HG03432 (cell line): ENCODE data around the gene TNFRSF1B.

Experiments used
- ATAC-seq: cut with Tn5 transposase; IDR thresholded peaks from one replicate; pipeline ENCODE4 v1.9.1; 2021; ENCODE audit warnings: mild to moderate bottlenecking, moderate library complexity; ENCODE audit not compliant: unreplicated experiment

The TNFRSF1B gene

DNA sequence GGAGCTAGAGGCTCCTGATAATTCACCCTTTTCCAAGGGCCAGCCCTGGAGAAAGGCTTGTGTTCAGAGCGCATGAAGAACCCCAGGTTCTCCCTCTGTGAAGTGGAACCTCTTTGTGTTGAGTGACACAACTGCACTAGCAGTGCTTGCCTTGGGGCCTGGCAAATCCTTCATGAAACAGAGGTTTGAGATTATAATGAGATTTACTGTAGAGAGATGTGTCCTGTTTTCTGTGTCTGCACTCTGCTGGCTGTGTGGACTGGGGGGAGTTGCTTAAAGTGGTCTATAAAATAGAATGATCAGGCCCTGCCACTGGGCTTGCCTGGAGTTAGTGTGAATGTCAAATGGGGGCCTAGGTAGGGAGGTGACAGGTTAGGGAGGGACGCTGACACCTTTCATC lies 11.5 kb upstream of the TNFRSF1B start:
- no peak for ATAC-seq

DNA sequence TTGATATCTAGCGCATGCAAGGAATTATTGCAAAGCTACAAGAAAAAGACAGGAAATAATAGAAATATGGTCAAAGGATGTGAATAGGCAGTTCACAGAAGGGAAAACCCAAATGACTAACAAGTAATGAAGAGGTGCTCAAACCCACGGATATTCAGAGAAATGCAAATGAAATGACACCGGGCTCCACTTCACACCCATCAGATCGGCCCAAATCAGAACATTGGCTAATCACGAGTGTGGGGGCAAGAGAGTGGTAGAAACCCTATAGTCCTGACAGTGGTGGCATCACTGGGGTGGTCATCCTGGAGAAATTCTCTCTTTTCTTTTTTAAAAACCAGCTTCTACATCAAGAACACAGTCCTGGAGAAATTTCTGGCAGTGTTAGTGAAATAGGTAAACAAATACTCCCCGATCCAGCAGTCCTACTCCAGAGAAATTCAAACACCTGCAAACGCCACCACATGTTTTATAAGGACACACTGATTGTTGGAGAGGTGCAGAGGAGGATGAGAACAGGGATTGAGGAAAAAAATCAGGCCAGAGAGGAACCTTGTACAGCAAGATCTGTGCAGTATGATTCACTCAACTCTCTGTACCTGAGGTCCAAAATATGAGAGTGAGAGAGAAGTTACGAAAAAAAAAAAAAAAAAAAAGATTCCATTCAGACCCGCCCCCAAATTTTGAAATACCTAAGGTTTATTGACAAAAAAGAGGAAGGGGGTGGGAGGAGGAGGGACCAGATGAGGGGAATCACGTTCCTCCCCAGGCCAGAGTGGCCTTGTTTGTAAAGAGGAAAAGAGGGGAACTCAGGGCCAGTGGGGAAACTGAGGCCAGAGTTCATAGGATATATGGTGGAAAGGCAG lies 9.2 kb upstream of the TNFRSF1B start:
- no peak for ATAC-seq

DNA sequence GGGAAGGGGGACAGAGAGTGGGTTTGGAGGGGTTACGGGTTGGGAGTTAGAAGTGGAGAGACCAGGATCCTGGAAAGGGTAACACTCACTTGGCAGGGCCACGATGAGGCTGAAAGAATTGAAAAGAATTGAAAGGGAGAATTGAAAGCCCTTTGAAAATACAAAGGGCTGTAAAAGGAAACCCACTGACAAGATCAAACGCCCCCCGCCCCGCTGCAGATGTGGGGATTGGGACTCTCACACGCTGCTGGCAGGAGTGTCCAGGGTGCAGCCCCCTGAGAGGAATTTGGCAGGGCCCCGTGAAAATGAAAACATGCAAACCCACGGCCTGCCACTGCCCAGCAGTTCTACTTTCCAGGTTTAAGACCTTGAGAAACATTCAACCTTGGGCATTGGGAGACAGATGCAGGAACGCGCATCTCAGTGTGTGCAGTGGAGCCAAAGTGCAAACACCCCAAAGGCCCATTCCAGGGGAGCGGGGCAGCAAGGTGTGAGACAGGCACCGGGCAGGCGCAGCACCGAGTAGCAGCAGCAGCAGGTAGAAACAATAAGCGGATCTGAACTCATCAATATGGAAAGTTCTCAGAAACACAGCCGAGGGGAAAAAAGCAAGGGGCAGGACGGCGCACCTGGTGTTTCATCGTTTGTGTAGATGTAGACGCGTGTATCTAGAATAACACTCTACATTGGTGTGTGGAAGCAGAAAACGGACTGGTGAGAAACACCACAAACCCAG lies 8.3 kb upstream of the TNFRSF1B start:
- no peak for ATAC-seq

DNA sequence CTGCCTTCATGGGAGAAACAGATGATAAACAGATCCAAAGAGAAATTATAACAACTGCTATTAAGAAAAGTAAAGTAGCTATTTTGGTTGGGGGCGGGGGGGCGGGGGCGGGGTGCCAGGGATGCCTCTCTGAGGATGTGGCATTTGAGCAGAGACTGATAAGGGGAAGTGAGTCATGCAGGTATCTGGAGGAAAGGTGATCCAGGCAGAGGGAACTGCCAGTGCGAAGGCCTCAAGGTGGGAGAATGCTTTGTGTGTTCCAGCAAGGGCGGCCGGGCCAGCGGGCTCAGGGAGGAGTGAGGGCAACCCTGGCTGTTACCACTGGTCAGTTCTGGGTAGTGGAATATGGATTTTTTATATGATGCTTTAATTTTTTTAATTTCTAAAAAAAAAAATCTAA lies 7.0 kb upstream of the TNFRSF1B start:
- no peak for ATAC-seq

DNA sequence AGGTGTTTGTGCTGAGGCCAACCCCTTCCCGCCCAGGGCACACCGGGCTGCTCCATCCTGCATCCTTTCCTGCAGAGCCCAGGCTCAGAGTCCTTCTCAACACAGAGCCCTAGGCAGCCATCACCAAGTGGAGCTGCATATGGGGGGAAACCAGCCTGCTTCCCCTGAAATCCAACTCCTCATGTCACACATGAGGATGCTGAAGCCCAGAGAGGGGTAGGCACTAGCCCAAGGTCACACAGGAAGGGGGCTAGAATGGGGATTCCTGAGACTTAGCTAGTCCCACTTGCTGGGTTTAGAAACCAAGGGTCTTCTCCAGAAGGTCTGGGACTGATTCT lies 5.5 kb upstream of the TNFRSF1B start:
- no peak for ATAC-seq

DNA sequence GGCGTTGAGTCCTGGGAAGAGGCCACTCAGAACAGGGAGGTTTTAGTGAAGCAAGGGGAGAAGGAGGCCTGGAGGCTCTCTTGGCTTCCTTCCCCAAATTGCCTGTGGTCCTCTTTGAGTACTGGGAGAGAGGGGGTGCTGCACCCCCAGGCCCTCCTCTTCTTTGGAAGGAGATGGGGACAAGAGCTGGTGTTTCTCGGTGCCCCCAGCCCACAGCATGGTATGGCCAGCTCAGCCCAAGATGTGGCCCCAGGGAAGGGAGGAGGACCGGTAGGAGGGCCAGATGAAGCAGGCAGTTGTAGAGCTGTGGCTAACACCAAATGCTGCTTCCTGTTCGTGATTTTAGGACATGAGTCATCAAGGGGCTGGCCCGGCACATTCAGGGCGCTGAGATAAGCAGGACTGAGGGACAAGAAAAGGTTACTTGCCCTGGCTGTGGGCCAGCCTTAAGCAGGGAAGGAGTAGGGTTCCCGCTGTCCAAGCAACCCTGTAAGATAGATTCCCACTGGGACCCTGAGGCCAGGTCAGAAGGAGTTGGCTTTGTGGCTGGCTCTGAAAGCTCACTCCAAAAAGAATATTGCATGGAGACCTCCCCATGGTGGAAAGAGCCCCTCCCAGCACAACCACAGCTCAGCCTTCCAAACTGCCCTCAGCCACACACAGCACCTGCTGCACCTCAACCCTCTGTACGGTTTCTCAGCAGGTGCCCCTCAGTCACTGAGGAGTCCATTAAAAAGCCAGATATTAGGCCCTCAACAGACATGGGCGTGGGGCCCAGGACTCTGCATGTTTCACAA lies 4.9 kb upstream of the TNFRSF1B start:
- ATAC-seq, result peak; percentile 77

DNA sequence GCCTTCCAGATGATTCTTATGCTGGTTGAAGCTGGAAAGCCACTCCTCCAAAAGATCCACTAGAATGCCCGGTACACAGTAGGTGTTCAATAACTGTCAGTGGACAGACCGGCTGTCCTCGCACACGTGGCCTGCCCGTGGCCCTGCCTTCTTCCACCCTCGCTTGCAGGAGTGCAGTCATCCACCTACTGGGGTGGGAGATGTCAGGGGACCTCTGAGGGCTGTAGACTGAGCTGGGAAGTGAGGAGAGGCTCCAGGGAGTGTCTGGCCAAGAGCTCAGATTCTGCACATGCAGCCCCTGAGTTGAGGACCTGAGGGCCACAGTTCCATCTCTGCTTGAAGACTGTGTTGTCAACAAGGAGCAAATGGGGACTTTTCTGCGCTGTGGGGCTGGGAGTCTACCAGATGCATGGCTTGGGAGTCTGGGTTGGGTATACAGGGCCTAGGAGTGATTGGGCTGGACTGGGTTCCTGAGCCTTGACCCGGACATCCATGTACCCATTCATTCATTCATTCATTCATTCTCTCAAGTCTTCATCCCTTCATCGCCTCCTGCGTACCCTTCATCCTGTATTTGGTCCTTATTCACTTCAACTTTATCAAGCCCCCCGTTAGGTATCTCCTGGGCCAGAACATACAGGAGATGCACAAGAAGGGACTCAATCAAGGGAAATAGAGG lies 4.2 kb upstream of the TNFRSF1B start:
- no peak for ATAC-seq

DNA sequence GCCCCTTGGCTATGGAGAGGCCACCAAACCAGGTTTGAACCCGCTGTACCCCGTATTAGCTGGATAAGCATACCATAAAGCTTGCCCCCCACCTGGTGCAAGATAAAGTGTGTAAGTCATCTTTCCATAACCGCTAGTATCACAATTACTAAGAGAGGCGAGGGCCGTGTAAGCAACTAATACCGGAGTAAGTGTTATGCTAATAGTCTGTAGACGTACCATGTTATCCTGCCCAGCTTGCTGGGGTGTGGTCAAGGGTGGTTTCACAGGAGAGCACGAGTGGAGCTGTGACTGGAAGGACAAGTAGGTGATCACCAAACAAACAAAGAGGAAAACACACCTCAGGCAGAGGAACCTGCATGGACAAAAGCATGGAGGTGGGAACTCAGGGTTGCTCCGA lies 3.6 kb upstream of the TNFRSF1B start:
- no peak for ATAC-seq

DNA sequence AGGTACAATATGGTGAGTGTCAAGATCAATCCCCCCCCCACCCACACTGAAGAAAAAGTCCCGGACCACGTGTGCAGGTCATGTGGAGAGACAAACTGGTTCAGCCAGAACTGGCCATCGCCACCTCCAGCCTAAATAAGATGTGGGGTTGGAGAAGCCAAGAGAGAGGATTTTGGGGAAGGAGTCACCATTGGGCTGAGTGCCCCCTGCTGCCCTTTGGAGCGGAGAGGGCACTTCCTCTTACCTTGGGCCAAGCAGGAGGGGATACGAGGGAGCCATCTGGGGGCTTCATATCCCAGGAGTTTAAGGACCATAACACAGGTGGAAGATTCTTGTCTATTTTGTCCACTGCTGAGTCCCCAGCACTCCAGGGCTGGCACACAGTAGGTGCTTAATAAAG lies 2.6 kb upstream of the TNFRSF1B start:
- no peak for ATAC-seq

DNA sequence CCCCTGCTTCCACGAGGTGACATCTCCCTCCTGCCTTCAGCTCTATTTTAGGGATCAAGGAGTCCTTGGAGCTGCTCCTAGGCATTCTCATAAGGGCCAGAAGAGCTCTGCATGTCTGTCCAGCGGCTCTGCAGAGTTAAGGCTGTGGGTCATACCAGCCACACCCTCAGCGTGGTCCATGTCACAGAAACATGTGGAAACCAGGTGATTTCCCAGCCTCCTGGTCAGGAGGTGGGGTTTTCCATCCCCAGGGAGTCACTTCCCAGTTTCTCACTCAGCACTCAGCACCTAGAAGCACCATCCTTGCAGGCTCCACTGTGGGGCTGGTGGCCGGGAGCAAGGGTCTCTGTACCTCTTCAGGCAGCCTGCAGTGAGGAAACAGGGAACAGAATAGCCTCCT lies 1.4 kb upstream of the TNFRSF1B start:
- ATAC-seq, result no peak

DNA sequence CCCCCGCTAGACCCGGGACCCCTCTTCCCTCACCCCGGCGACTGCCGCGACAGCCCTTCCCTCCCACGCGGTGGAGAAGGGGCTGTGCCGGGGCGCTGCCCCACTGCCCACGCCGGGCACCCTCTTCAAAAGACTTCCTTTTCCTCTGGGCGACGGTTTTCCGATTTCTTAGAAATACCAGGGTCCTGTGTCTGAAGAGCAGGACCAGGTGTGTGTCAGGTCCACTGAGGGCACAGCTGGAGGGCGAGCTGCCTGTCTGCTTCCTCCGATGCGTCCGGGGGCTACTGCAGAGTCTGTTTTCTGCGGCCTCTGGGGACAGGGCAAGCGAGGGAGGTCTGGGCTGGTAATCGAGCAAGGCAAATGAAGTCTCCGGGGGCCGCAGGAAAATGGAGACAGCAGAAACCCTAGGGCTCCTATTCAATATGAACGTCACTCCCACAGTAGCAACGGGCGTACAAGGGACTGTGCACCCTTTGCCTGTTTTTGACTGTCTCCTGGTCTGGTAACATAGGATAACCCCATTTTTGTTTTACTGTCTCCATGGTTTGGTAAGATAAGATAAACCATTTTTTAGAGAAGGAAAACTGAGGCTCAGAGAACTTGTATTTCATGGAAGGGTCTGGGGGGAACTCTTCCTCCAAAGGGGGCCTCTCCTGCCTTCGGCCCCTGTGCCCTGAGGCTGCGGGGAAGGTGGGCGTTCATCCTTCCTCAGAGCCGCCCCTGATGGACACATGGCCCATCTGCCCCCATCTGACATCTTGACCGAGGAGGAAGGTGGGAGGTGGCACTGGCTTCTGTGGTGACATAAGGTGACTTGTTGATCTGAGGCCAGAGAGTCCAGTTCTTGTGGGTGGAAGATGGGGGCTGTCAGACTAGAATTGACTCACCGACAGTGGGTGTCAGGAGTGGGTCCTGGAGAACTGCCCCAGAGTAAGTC lies 970 bp downstream of the TNFRSF1B start:
- peak; percentile 14 for ATAC-seq

DNA sequence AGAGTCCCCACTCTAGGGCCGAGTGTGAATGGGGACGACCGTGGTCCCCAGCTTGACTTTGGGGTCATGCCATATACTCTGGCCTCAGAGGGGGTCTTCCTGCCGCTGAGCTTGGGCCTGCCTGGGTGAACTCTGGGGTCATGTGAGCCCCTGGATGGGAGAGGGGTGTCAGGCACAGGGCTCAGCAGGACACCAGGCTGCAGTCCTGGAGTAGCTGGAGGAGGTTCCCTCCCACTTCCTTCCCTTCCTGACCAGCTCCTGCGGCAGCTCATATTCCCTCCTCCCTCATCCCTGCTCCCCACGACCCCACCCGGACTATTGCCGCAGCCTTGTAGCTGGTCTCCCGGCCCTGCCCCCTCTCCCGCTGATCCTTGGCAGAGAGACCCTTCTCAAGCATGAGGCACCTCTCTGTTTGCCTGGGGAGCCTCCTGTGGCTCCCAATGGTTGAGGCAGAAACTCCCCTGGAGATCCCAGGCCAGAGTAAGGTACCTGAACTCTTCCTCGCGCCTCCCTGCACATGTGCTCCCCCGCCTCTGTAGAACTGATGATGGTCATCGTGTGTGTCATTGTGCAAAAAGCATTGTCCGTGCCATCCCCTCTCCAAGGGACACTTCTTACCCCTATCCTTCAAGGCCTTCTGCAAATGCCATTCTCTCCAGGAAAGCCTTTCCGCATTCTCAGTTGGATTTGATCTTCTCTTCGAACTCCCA lies 1.8 kb downstream of the TNFRSF1B start:
- ATAC-seq, result no peak

DNA sequence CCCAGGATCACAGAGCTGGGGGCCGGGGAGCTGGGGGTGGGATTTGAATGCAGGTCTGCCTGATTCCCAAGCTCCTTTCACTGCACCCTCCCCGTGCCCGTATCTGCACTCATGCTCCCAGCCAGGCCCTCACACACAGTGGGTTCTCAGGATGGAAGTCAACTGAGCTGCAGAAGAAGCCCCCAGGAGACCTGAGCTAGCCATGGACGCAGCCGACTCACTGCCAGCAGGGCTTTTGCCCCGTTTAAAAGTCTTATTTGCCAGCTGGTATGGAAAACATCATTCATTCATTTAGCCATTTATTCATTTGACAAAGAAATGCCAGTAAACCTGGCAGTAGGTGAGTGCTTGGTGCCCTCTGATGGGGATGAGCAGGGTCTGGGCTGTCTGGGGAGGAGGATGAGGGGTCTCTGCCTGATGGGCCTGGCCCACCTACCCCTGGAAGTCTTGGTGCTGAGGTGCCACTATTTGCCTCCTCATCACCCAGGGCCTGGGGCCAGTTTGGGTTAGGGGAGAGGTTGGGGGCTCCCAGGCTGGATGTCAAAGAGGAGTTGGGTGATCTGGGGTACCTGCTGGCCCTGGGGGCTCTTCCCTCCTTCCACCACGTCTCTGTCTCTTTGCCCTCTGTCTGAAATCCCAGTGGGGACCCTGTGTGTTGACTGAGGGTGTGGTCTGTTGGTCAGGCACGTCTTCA lies 2.8 kb downstream of the TNFRSF1B start:
- ATAC-seq, result no peak

DNA sequence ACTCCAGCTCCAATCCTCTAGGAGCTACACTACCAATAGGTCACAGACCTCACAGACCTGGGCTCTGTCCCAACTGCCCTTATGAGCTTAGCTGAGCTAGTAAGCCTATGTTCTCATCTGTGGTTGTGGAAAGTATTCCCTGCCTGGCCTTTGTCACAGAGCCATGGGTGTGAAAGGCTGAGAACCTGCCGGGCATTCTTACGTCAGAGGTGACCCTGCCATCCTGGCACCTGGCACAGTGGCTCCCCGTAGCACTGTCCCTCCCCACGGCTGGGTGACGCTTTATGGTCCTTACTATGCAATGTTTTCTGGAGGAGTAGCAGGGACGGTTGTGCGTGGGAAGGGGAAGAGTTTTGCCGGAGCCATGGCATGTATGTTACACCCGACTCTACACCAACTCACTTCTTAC lies 3.5 kb downstream of the TNFRSF1B start:
- no peak for ATAC-seq

DNA sequence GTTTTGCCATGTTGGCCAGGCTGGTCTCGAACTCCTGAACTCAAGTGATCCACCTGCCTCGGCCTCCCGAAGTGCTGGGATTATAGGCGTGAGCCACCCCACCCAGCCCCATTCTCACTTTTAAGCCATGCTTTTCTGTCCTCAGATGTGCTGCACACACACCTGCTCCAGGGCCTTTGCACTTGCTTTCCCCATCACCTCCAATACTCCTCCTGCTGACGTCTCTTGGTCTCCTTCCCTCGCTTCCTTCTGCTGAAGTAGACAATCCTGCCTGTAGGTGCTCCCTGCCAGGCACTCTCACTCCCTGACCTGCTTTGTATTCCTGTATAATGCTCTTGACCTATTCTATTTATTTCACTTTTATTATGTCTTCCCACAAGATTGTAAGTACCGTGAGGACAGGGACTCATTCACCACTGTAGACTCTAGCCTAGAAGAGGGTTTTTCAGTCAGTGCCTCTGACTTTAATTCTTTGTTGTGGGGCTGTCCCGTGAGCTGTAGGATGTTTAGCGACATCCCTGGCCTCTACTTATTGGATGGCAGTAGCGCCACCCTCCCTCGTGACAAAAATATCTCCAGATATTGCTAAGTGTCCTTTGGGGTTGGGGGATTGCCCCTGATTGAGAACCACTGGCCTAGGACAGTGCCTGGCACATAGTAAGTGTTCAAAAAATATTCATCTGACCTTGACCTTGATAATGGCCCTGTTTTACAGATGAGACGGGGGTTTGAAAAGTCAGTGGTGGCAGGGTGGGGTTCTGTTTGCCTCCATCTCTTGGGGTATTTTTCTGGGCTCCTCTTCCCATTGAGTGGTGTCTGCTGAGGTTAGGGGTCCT lies 4.6 kb downstream of the TNFRSF1B start:
- no peak for ATAC-seq

DNA sequence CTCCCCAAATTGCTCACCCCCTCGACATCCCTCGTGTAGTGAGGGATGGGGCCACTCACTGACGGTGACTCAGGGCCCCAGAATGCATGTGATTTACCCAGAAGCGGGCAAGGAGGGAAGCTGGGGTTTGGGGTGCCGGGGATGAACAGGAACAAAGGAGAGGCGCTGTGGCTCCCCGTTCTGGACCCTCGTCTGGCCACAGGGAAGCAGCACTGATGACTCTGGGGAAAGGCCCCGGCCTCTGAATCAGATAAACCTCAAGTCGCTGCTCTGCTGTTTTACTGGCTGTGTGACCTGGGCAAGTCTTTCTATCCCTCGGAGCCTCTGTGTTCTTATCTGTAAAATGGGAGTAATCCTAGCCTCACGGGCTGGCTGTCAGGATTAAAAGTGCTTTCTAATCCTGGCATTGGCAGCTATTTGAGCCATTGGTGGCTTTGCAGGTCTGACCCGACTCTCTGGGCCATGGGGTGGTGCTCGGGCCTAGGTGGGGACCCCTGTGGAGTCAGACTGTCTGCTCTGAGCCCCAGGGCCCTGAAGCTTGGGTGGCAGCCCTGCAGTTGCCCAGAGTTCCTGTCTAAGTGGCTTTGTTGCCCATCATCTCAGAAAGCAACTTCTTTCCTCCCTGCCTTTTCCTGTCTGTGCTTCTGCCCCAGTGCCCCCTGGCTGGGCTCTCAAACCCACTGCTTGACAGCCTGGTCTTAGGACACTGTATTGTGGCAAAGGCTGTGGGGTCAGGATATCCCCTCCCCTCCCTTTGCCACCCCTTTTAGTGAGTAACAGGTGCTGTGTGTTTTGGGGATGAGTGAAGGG lies 5.5 kb downstream of the TNFRSF1B start:
- ATAC-seq, result no peak

DNA sequence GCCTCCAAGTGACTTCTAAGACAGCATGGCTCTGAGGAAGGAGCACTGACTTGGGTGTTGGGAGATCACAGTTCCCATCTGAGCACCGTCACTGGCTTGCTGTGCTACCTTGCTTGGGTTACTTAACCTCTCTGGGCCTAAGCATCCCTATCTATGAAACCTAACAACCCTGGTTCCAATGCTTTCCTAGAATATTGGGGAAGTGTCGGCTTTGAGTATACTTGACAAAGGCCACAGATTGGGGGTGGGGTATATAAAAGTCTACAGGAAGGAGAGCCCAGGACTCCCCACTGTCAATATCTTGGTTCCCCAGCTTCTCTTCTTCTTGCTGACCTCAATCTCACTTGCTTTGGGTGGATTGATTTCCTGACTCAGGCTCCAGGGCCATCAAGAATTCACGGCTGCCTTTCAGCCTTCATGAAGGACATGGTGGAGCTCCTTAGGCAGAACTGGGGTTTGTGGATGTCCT lies 6.3 kb downstream of the TNFRSF1B start:
- no peak for ATAC-seq
